ENCODE measurements around the gene C1orf115. TPM values are rescaled to one million over a fixed set of nuclear protein-coding genes. Genes with fewer than 3 reads are reported as not detected.
"Not testable (repeated sequence)": the region's sequence is repeated elsewhere in the genome, so short reads cannot be mapped to it uniquely, and the experiment has no call there.

Gene C1orf115
- polyA plus RNA-seq, 1 donor from 2014 or later = 13.7 TPM

GRCh38 chr1:220701974-220702373 is 11.8 kb downstream of the C1orf115 start:
- peaks cover 0 to 5% (median 0%) of the 10 kb centered on the region in 3 donors for H3K4me1 Mint-ChIP-seq
- no peaks in the 10 kb centered on the region for H3K9me3 Mint-ChIP-seq
- H3K27ac Mint-ChIP-seq = no peak overlapping the region

GRCh38 chr1:220702733-220703270 is 12.6 kb downstream of the C1orf115 start:
- Mint-ChIP-seq H3K9me3 (no peaks in the 10 kb centered on the region), H3K36me3 (peaks cover 5% of the 10 kb centered on the region), H3K27me3 (no peaks in the 10 kb centered on the region), H3K4me1 (peaks cover 0 to 5% (median 0%) of the 10 kb centered on the region in 3 donors), H3K27ac (no peak overlapping the region), H3K4me3 (no peak overlapping the region)

More at GRCh38 chr1:220701974-220702373, 11.8 kb downstream of the C1orf115 start:
- Mint-ChIP-seq H3K36me3 (peaks cover 5% of the 10 kb centered on the region), H3K27me3 (no peaks in the 10 kb centered on the region), H3K4me3 (no peak overlapping the region)

GRCh38 chr1:220703305-220703704 is 13.1 kb downstream of the C1orf115 start:
- no peak overlapping the region for H3K4me3 Mint-ChIP-seq
- no peaks in the 10 kb centered on the region for H3K27me3 Mint-ChIP-seq
- H3K4me1 Mint-ChIP-seq = peaks cover 0 to 7% (median 0%) of the 10 kb centered on the region in 3 donors
- no peak overlapping the region for H3K27ac Mint-ChIP-seq
- H3K36me3 Mint-ChIP-seq = peaks cover 5% of the 10 kb centered on the region
- H3K9me3 Mint-ChIP-seq = no peaks in the 10 kb centered on the region

DNA sequence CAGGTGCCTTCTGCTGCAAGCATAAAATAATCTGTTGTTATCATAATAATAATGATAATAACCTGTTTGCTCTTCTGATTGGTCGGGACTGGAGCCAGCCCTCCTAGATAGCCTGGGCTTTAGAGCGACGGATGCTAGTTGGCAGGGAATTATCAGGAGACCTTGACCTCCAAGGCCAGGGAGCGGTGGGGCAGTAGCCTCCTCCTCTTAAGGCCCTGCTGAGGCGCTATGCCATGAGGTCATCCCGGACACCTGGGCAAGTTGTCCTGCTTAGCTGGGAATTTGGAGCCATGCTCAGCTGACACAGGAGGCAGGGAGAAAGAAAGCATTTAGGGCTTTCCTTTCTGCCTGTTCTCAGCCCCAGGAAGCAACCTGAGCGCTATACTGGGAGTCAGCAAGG is 15.6 kb downstream of the C1orf115 start:
- H3K4me1 Mint-ChIP-seq = peaks cover 6 to 21% (median 13%) of the 10 kb centered on the region in 3 donors
- H3K27me3 Mint-ChIP-seq = no peaks in the 10 kb centered on the region
- no peaks in the 10 kb centered on the region for H3K9me3 Mint-ChIP-seq
- H3K4me3 Mint-ChIP-seq = no peak overlapping the region
- no peak overlapping the region for H3K27ac Mint-ChIP-seq
- H3K36me3 Mint-ChIP-seq = peaks cover 2% of the 10 kb centered on the region

DNA sequence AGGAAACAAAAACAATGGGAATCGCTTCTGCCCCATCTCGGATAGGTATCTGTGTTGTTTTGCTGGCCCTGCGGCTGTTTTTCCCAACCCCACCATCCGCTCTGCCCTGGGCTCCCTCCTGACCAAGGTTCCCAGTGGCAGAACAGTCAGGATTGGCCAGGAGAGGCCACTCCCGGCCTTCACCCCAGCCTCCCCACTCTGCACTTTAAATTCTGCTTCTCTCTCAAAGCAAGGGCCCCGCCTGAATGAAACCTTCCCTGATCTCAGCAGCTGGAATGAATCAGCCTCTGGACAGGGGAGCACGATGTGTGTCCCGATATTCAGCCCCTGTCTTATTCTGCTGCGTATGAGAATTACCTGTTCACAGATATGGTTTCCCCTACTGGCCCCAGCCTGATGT is 16.3 kb downstream of the C1orf115 start:
- Mint-ChIP-seq H3K9me3 (no peaks in the 10 kb centered on the region), H3K4me1 (peaks cover 11 to 27% (median 19%) of the 10 kb centered on the region in 3 donors), H3K27me3 (peaks cover 4% of the 10 kb centered on the region), H3K4me3 (peak overlapping the region in 1 of 4 donors; percentile 54), H3K27ac (no peak overlapping the region), H3K36me3 (peaks cover 2% of the 10 kb centered on the region)

GRCh38 chr1:220707160-220707559 is 17.0 kb downstream of the C1orf115 start:
- Mint-ChIP-seq H3K4me1 (peaks cover 13 to 25% (median 21%) of the 10 kb centered on the region in 3 donors), H3K4me3 (no peak overlapping the region), H3K9me3 (no peaks in the 10 kb centered on the region), H3K27ac (no peak overlapping the region), H3K36me3 (peaks cover 2% of the 10 kb centered on the region), H3K27me3 (peaks cover 4% of the 10 kb centered on the region)

DNA sequence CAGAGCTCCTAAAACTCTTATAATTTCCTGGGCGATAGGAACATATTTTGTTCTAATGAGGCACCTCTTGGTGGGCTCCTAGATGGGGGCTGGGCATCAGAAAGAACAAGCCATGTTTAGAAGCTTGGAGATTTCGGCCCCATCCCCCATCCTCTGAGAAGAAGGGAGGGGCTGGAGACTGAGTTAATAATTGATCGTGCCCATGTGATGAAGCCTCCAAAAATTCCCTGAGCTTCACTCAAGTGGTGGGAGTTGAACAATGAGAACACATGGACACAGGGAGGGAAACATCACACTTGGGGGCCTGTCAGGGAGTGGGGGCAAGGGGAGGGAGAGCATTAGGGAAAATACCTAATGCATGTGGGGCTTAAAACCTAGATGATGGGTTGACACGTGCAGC is 18.1 kb downstream of the C1orf115 start:
- Mint-ChIP-seq H3K36me3 (peaks cover 2% of the 10 kb centered on the region), H3K9me3 (no peaks in the 10 kb centered on the region), H3K27ac (no peak overlapping the region), H3K4me3 (no peak overlapping the region), H3K27me3 (peaks cover 4% of the 10 kb centered on the region), H3K4me1 (peaks cover 13 to 23% (median 21%) of the 10 kb centered on the region in 3 donors)

DNA sequence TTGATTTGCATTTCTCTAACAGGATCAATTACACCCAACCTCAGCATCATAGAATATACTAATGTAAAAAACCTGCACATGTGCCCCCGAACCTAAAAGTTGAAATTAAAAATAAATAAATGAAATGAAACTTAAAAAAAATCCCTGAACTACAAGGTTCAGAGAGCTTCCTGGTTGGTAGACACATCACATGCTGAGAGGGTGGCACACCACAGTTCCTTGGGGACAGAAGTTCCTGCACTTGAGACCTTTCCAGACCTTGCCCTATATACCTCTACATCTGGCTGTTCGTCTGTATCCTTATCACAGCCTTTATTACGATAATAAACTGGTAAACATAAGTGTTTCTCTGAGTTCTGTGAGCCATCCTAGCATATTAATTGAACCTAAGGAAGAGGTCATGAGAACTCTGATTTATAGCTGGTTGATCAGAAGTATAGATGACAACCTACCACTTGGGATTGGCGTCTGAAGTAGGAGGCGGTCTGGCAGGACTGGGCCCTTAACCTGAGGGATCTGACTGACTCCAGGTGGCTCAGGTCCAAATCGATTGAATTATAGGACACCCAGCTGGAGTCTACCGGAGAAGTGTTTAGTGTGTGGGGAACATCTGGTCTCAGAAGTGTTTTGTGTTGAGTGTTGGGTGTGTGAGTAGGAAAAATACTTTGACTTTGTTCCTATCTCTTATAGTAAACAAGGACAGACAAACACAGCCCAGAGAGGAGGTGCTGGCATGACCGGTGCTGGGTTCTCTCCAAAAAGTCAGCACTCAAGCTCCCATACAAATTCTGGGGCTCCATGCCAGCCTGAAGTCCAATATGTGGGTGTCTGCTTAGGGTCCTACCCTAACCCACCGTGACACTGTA is 19.0 kb downstream of the C1orf115 start:
- H3K9me3 Mint-ChIP-seq = no peaks in the 10 kb centered on the region
- peaks cover 4% of the 10 kb centered on the region for H3K27me3 Mint-ChIP-seq
- H3K36me3 Mint-ChIP-seq = peaks cover 2% of the 10 kb centered on the region
- peaks cover 13 to 25% (median 21%) of the 10 kb centered on the region in 3 donors for H3K4me1 Mint-ChIP-seq
- H3K4me3 Mint-ChIP-seq = peak overlapping the region in 2 of 4 donors; percentile 29 to 46
- peak overlapping the region in 2 of 3 donors; percentile 31 to 78 for H3K27ac Mint-ChIP-seq

DNA sequence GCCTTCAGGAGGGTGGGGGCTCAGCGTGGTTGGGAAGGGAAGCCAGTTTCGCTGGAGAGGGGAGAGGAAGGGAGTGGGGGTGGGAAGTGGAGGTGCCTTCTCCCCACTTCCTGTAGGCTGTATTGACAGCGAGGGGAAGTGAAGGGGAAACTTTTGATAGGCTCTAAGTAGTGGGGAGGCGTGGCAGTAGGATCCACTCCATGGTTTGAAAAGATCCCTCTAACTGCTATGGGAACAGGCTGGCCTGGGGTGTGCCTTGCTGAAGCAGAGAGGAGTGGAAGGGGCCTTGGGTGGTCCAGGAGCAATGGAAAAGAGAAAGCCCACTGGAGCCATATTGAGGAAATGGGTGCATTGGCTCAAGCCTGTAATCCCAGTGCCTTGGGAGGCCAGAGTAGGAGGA is 20.2 kb downstream of the C1orf115 start:
- Mint-ChIP-seq H3K27ac (no peak overlapping the region), H3K36me3 (peaks cover 2% of the 10 kb centered on the region), H3K4me3 (no peak overlapping the region), H3K27me3 (peaks cover 4% of the 10 kb centered on the region), H3K4me1 (peaks cover 13 to 25% (median 21%) of the 10 kb centered on the region in 3 donors), H3K9me3 (no peaks in the 10 kb centered on the region)

- H3K9me3 Mint-ChIP-seq = peaks cover 0 to 6% (median 4%) of the 10 kb centered on the region in 3 donors
- peaks cover 4% of the 10 kb centered on the region for H3K27me3 Mint-ChIP-seq
- peak overlapping the region; percentile 30 to 81 (median 71) for H3K27ac Mint-ChIP-seq
- H3K36me3 Mint-ChIP-seq = peaks cover 2% of the 10 kb centered on the region
- H3K4me3 Mint-ChIP-seq = peak overlapping the region in 2 of 4 donors; percentile 84 to 88
- H3K4me1 Mint-ChIP-seq = peaks cover 13 to 25% (median 21%) of the 10 kb centered on the region in 3 donors
Measured at GRCh38 chr1:220711056-220711809, 21.1 kb downstream of the C1orf115 start.

- peaks cover 7 to 13% (median 8%) of the 10 kb centered on the region in 3 donors for H3K4me1 Mint-ChIP-seq
- H3K4me3 Mint-ChIP-seq, H3K9me3 Mint-ChIP-seq, H3K36me3 Mint-ChIP-seq, H3K27ac Mint-ChIP-seq, H3K27me3 Mint-ChIP-seq: not testable (repeated sequence)
Measured at GRCh38 chr1:220715986-220716385, 25.8 kb downstream of the C1orf115 start.

GRCh38 chr1:220717800-220718640 is 27.9 kb downstream of the C1orf115 start:
- Mint-ChIP-seq H3K27me3 (peaks cover 1% of the 10 kb centered on the region), H3K27ac (no peak overlapping the region), H3K9me3 (peaks cover 0 to 9% (median 6%) of the 10 kb centered on the region in 3 donors), H3K4me1 (peaks cover 0 to 7% (median 2%) of the 10 kb centered on the region in 3 donors), H3K4me3 (peak overlapping the region in 1 of 4 donors; percentile 67), H3K36me3 (no peaks in the 10 kb centered on the region)

- not testable (repeated sequence) for H3K27ac Mint-ChIP-seq, H3K36me3 Mint-ChIP-seq, H3K27me3 Mint-ChIP-seq, H3K9me3 Mint-ChIP-seq, H3K4me3 Mint-ChIP-seq, H3K4me1 Mint-ChIP-seq
Measured at GRCh38 chr1:220721266-220721665, 31.1 kb downstream of the C1orf115 start.

GRCh38 chr1:220726634-220727033 is 36.5 kb downstream of the C1orf115 start:
- Mint-ChIP-seq H3K27ac (no peak overlapping the region), H3K36me3 (no peaks in the 10 kb centered on the region), H3K9me3 (no peaks in the 10 kb centered on the region), H3K4me1 (peaks cover 0 to under 1% (median 0%) of the 10 kb centered on the region in 3 donors), H3K27me3 (peaks cover 2% of the 10 kb centered on the region), H3K4me3 (no peak overlapping the region)

Measured in IgD-negative memory B cell (primary cell).